Liver (tissue), 9 donors: ENCODE measurements around the gene DAND5. TPM values are rescaled to one million over a fixed set of nuclear protein-coding genes. Genes with fewer than 3 reads are reported as not detected.

Source experiments
- DNase-seq: peaks from one replicate; pipeline ENCODE4 v3.0.0-alpha.2; 2017; ENCODE audit warnings: low spot score
- H3K27ac ChIP-seq, 2 donors: one replicate each; pipeline ENCODE4 v1.7.0; 2013; ENCODE audit warnings: inconsistent platforms in 2 of 2, low read length in 2 of 2, control low read depth in 1 of 2, low read depth in 1 of 2, mild to moderate bottlenecking in 1 of 2
- H3K27me3 ChIP-seq, 4 donors: one replicate each; pipeline versions ENCODE4 v1.6.1 to v1.7.0; 2013; ENCODE audit warnings: low read length in 3 of 4, inconsistent platforms in 1 of 4, mild to moderate bottlenecking in 1 of 4, moderate library complexity in 1 of 4; ENCODE audit not compliant: control insufficient read depth in 4 of 4, insufficient read depth in 4 of 4
- H3K36me3 ChIP-seq, 4 donors: one replicate each; pipeline versions ENCODE4 v1.6.1 to v1.7.0; 2013; ENCODE audit warnings: low read length in 3 of 4, mild to moderate bottlenecking in 3 of 4, low read depth in 1 of 4, moderate library complexity in 1 of 4; ENCODE audit not compliant: control insufficient read depth in 4 of 4, insufficient read depth in 3 of 4
- H3K4me1 ChIP-seq, 4 donors: one replicate each; pipeline versions ENCODE4 v1.6.1 to v1.7.0; 2013; ENCODE audit warnings: low read length in 3 of 4, mild to moderate bottlenecking in 3 of 4, moderate library complexity in 1 of 4; ENCODE audit not compliant: control insufficient read depth in 4 of 4, insufficient read depth in 4 of 4
- H3K4me3 ChIP-seq, 3 donors: one replicate each; pipeline versions ENCODE4 v1.6.1 to v1.7.0; 2013; ENCODE audit warnings: low read length in 3 of 3, control low read depth in 1 of 3, low read depth in 1 of 3, mild to moderate bottlenecking in 1 of 3
- H3K9ac ChIP-seq, 2 donors: one replicate each; pipeline ENCODE4 v1.7.0; 2013; ENCODE audit warnings: low read length in 2 of 2, mild to moderate bottlenecking in 2 of 2, moderate library complexity in 2 of 2, control low read depth in 1 of 2, low read depth in 1 of 2
- H3K9me3 ChIP-seq, 4 donors: one replicate each; pipeline versions ENCODE4 v1.6.1 to v1.7.0; 2013; ENCODE audit warnings: low read length in 3 of 4; ENCODE audit not compliant: control insufficient read depth in 4 of 4
- CTCF ChIP-seq: fragments of 150-350 bp; IDR thresholded peaks from 2 replicates; pipeline ENCODE4 v1.5.1; 2017; ENCODE audit warnings: improper control_type of control experiment, low read depth, low read length; ENCODE audit not compliant: missing input control
- EGR1 ChIP-seq, 2 donors: IDR thresholded peaks; 2 replicates each; pipeline ENCODE4 v1.6.1; 2016 to 2018; ENCODE audit warnings: antibody characterized with exemption in 2 of 2, low read depth in 2 of 2
- FOXA1 ChIP-seq: IDR thresholded peaks from 2 replicates; pipeline ENCODE4 v1.6.1; 2016; ENCODE audit warnings: antibody characterized with exemption
- FOXA2 ChIP-seq: IDR thresholded peaks from 2 replicates; pipeline ENCODE4 v1.6.1; 2016; ENCODE audit warnings: antibody characterized with exemption
- GABPA ChIP-seq, 2 donors: IDR thresholded peaks in 1 of 2; conservative IDR thresholded peaks in 1 of 2; 2 replicates each; pipeline ENCODE4 v1.6.1; 2016; ENCODE audit warnings: antibody characterized with exemption in 2 of 2, mild to moderate bottlenecking in 1 of 2, moderate library complexity in 1 of 2
- HNF4A ChIP-seq, 2 donors: conservative IDR thresholded peaks; 2 replicates each; pipeline ENCODE4 v1.6.1; 2016; ENCODE audit warnings: antibody characterized with exemption in 2 of 2, mild to moderate bottlenecking in 2 of 2
- HNF4G ChIP-seq: IDR thresholded peaks from 2 replicates; pipeline ENCODE4 v1.6.1; 2016; ENCODE audit warnings: antibody characterized with exemption
- JUND ChIP-seq, 2 donors: IDR thresholded peaks; 2 replicates each; pipeline ENCODE4 v1.6.1; 2016; ENCODE audit warnings: antibody characterized with exemption in 2 of 2
- MAX ChIP-seq: IDR thresholded peaks from 2 replicates; pipeline ENCODE4 v1.6.1; 2016; ENCODE audit warnings: antibody characterized with exemption
- RAD21 ChIP-seq, 2 donors: IDR thresholded peaks; 2 replicates each; pipeline ENCODE4 v1.6.1; 2016; ENCODE audit warnings: antibody characterized with exemption in 2 of 2, mild to moderate bottlenecking in 2 of 2
- RXRA ChIP-seq, 2 donors: IDR thresholded peaks; 2 replicates each; pipeline ENCODE4 v1.6.1; 2017 to 2018; ENCODE audit warnings: antibody characterized with exemption in 2 of 2, mild to moderate bottlenecking in 1 of 2
- TAF1 ChIP-seq: conservative IDR thresholded peaks from 2 replicates; pipeline ENCODE4 v1.6.1; 2016; ENCODE audit warnings: antibody characterized with exemption, mild to moderate bottlenecking
- ZBTB33 ChIP-seq: IDR thresholded peaks from 2 replicates; pipeline ENCODE4 v1.6.1; 2016; ENCODE audit warnings: antibody characterized with exemption
- WGBS: extraction: QIAGEN DNeasy Blood & Tissue Kit; methylation state at CpG from one replicate; pipeline ENCODE4 v1.1.7; 2013; 5-methylcytosine and 5-hydroxymethylcytosine counted together
- polyA plus RNA-seq, 2 donors: library from polyadenylated mRNA; stranded (reverse) in 1 of 2; unstranded in 1 of 2; fragments of 200-250 nt in 1 of 2; fragments of >200 nt in 1 of 2; fragmentation: Nextera tagmentation in 1 of 2; extraction: Ambion mirVana in 1 of 2; gene quantifications; one replicate each; pipeline versions ENCODE4 v1.2.1 to v1.2.3, GENCODE V29; 2013 to 2015
- total RNA-seq, 2 donors: library from RNA; depleted of rRNA; stranded (reverse); fragments of >200 nt; gene quantifications; one replicate each; pipeline ENCODE4 v1.2.3, GENCODE V29; 2014
- TF ChIP-seq, protein P1 (sequence below): IDR thresholded peaks from 2 replicates; pipeline ENCODE4 v1.6.1; 2016; ENCODE audit warnings: antibody characterized with exemption, mild to moderate bottlenecking
- donor health status: healthy.
- donor health status: healthy.
- donor health status: healthy.
- donor health status: healthy.
- donor health status: healthy.

Gene DAND5
- total and polyA plus RNA-seq, 4 donors = 0.23 TPM; not detected in 3

DNA sequence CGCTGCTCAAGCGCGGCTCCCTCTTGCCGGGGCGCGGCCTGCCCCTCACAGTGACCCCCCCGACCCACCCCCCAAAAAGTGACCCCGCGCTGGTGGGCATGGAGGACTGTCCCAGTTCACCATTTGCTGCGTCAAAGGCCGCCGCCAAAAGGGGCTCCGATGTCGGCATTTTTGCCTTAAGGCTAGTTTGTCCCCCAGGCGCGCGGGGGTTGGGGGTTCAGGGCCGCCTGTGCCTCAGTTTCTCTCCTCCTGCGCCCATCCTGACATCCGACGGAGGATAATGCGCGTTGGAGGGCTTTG lies 43.0 kb downstream of the DAND5 start:
- H3K27me3 ChIP-seq = no peaks in the 10 kb centered on the region
- no peak overlapping the region for H3K27ac ChIP-seq
- H3K4me3 ChIP-seq = no peak overlapping the region

GRCh38 chr19:13012690-13013608 lies 43.6 kb downstream of the DAND5 start:
- peak overlapping the region; percentile 7 to 63 for H3K27ac ChIP-seq
- H3K9ac ChIP-seq = no peak overlapping the region
- H3K4me3 ChIP-seq = peak overlapping the region in 1 of 3 donors; percentile 5
- no peaks in the 10 kb centered on the region for H3K36me3 ChIP-seq
- no peaks in the 10 kb centered on the region for H3K9me3 ChIP-seq
- DNase-seq = no peak
- no peaks in the 10 kb centered on the region for H3K27me3 ChIP-seq
- WGBS = 41% methylated on average over 52 of the region's 52 CpGs
- peaks cover 24 to 57% (median 35%) of the 10 kb centered on the region in 4 donors for H3K4me1 ChIP-seq
- TF ChIP-seq HNF4G (peak; percentile 39), HNF4A (conservative IDR thresholded peaks at IDR 0.05) (peak; percentile 73 to 79), JUND (IDR thresholded peaks at IDR 0.05) (peak; percentile 88 to 90), RXRA (IDR thresholded peaks at IDR 0.05) (peak; percentile 58 to 66), ZBTB33 (no peak), FOXA2 (no peak), MAX (no peak), TAF1 (no peak)
- TF ChIP-seq, protein P1, sequence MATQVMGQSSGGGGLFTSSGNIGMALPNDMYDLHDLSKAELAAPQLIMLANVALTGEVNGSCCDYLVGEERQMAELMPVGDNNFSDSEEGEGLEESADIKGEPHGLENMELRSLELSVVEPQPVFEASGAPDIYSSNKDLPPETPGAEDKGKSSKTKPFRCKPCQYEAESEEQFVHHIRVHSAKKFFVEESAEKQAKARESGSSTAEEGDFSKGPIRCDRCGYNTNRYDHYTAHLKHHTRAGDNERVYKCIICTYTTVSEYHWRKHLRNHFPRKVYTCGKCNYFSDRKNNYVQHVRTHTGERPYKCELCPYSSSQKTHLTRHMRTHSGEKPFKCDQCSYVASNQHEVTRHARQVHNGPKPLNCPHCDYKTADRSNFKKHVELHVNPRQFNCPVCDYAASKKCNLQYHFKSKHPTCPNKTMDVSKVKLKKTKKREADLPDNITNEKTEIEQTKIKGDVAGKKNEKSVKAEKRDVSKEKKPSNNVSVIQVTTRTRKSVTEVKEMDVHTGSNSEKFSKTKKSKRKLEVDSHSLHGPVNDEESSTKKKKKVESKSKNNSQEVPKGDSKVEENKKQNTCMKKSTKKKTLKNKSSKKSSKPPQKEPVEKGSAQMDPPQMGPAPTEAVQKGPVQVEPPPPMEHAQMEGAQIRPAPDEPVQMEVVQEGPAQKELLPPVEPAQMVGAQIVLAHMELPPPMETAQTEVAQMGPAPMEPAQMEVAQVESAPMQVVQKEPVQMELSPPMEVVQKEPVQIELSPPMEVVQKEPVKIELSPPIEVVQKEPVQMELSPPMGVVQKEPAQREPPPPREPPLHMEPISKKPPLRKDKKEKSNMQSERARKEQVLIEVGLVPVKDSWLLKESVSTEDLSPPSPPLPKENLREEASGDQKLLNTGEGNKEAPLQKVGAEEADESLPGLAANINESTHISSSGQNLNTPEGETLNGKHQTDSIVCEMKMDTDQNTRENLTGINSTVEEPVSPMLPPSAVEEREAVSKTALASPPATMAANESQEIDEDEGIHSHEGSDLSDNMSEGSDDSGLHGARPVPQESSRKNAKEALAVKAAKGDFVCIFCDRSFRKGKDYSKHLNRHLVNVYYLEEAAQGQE = no peak

More for the DNA sequence above, 43.0 kb downstream of the DAND5 start:
- no peak overlapping the region for H3K9ac ChIP-seq
- no peaks in the 10 kb centered on the region for H3K36me3 ChIP-seq
- no peak for DNase-seq
- WGBS = 56% methylated on average over 23 of the region's 23 CpGs
- H3K9me3 ChIP-seq = no peaks in the 10 kb centered on the region
- H3K4me1 ChIP-seq = peaks cover 29 to 60% (median 40%) of the 10 kb centered on the region in 4 donors
- TF ChIP-seq FOXA2 = no peak
- TF ChIP-seq FOXA1 = no peak
- TF ChIP-seq ZBTB33 = no peak
- TF ChIP-seq JUND (IDR thresholded peaks at IDR 0.05) = no peak
- no peak for TF ChIP-seq HNF4G
- TF ChIP-seq CTCF = no peak
- no peak for TF ChIP-seq RXRA (IDR thresholded peaks at IDR 0.05)
- no peak for TF ChIP-seq EGR1 (IDR thresholded peaks at IDR 0.05; ENCODE audit: low read depth in 2 of 2)
- no peak for TF ChIP-seq GABPA (IDR thresholded peaks at IDR 0.05 in 1 of 2, conservative IDR thresholded peaks at IDR 0.05 in 1 of 2)
- TF ChIP-seq TAF1 = no peak
- no peak for TF ChIP-seq RAD21 (IDR thresholded peaks at IDR 0.05)
